MG63 (cell line): ENCODE results near the gene TAS1R2. TPM values are rescaled to one million over a fixed set of nuclear protein-coding genes. Genes with fewer than 3 reads are reported as not detected.
"Not testable (repeated sequence)": the region's sequence is repeated elsewhere in the genome, so short reads cannot be mapped to it uniquely, and the experiment has no call there.

Source experiments
- DNase-seq: peaks from one replicate; pipeline ENCODE4 v3.0.0-alpha.2; 2020
- H3K27me3 ChIP-seq: fragments of 250-450 bp; sonication (Bioruptor Pico); 2 replicates; pipeline ENCODE4 v1.5.1; 2020; ENCODE audit warnings: mild to moderate bottlenecking, moderate library complexity
- H3K36me3 ChIP-seq: fragments of 250-450 bp; sonication (Bioruptor Pico); 2 replicates; pipeline ENCODE4 v1.5.1; 2020; ENCODE audit warnings: mild to moderate bottlenecking, moderate library complexity
- H3K4me3 ChIP-seq: fragments of 250-450 bp; sonication (Bioruptor Pico); 2 replicates; pipeline ENCODE4 v1.5.1; 2020; ENCODE audit warnings: mild to moderate bottlenecking, moderate library complexity
- H3K9me3 ChIP-seq: fragments of 250-450 bp; sonication (Bioruptor Pico); 2 replicates; pipeline ENCODE4 v1.5.1; 2020; ENCODE audit warnings: mild to moderate bottlenecking, moderate library complexity
- total RNA-seq: library from RNA; depleted of rRNA; stranded (reverse); fragments of >200 nt; shearing (Covaris generic); gene quantifications from 2 replicates; pipeline ENCODE4 v1.2.3, GENCODE V29; 2014; ENCODE audit warnings: low replicate concordance; rRNA removed

Gene TAS1R2
- total RNA-seq, result not detected in 2 replicates

DNA sequence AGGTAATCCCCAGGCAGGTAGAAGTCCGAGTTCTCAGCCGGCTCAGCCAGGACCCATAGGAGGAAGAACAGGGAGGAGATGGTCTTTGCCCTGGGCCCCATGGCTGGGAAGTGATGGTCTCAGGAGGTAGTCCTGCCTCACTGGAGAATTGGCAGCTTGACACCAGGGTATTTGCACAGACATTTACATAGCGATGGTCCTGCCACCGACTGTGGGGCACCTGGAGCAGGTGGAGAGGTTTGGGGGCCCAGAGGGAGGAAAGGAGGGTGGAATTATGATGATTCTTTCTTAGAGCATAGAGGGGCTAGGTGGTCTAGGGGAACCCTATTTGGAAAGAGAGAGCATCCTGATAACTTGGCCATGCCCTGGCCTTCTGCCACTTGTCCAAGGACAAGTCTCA, at the start of gene TAS1R2:
Gene TAS1R2, minus strand, starts transcription at position 101 of the 400 bp plus-strand sequence. Its CDS starts 0 bp downstream, at position 101.
- Histone ChIP-seq H3K36me3 (no peaks in the 10 kb centered on the region), H3K27me3 (no peaks in the 10 kb centered on the region)
- no peak for DNase-seq

DNA sequence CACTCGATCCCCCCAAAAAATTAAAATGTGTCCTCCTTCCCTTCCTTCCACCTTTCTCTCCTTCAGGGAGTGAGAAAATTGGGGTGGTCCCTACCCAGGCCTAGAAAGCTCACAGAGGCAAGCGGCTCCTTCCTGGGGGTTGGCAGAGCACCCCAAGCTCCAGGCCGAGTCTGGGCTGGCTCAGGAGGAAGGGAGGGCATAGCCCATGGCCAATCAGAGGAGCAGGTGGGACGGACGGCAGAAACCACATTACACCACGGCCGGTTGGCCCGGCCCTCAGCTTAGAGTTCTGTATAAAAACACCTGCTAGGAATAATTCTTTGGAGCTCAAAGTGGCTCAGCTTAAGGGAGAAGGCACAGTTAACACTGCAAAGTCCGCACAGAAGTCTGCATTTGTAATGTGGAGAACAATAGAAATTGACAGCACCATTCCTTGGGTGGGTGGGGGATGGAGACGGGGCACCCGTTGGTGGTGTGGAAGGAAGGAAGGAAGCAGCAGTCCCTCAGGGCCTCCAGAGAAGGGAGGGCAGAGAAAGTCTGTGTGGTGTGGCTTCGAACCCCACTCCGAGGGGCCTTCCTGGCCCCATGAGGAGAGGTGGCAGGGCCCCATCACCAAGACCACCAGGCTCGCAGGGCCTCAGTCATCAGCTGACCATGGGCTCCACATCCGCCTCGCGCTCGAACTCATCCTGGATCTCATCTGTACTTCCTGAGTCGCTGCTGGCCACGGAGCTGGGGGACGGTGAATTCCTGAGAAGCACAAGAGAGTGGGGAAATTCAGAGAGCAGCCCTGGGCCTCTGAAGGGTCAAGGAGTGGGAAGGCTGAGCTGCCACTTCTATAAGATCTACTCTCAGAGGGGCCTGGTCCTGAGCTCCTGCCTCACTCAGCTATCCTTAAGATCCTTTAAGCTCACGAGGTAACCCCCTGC, 48.7 kb upstream of the TAS1R2 start:
- H3K36me3 ChIP-seq, result no peaks in the 10 kb centered on the region

More for the DNA sequence above, at the start of gene TAS1R2:
- Histone ChIP-seq H3K9me3 (no peaks in the 10 kb centered on the region), H3K4me3 (no peak within 1 kb of the TSS)

DNA sequence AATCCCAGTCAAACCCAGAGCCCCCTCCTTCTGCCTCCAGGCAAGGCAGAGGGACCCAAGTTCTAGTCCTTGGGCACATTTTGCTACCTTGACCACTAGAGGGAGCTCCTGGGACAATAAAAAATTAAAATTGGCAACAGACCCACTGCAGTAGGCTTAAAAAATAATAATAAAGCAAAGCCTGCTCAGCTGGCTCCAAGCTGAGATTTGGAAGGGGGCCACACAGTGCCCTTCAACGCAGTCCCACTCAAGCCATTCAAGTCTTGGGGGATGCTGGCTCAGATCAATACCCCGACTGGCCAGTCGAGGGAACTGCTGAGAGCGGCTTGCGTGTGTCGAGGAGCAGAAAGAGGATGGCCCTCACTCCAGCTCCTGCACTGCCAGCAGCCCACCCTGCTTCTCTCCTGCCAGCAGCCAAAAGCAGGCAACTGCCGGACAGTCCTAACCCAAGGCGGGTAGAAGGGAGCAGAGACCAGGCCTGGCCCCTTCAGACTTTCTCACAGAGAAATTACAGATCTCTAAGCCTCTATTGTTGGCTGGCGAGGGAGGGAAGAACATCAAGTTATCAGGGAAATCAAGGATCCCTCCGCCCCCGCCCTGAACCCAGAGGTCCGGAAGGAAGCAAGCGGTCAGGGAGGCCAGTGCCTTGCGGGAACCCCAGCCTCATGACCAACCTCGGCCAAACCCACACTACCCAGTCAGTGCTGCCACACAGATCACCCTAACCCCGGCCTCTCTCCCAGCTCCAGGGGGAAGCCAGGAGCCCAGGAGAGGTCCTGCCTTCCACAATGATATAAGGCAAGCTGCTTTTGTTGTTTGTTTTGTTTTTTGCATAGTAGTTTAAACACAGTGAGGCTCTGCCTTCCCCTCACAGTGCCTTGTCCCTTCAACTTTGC, 47.8 kb upstream of the TAS1R2 start:
- Histone ChIP-seq H3K4me3 (no peak overlapping the region), H3K9me3 (no peaks in the 10 kb centered on the region), H3K36me3 (no peaks in the 10 kb centered on the region), H3K27me3 (no peaks in the 10 kb centered on the region)
- peak; percentile 16 for DNase-seq

More for the DNA sequence above, 48.7 kb upstream of the TAS1R2 start:
- H3K9me3 ChIP-seq, result no peaks in the 10 kb centered on the region
- H3K4me3 ChIP-seq, result no peak overlapping the region
- no peaks in the 10 kb centered on the region for H3K27me3 ChIP-seq
- DNase-seq, result no peak

DNA sequence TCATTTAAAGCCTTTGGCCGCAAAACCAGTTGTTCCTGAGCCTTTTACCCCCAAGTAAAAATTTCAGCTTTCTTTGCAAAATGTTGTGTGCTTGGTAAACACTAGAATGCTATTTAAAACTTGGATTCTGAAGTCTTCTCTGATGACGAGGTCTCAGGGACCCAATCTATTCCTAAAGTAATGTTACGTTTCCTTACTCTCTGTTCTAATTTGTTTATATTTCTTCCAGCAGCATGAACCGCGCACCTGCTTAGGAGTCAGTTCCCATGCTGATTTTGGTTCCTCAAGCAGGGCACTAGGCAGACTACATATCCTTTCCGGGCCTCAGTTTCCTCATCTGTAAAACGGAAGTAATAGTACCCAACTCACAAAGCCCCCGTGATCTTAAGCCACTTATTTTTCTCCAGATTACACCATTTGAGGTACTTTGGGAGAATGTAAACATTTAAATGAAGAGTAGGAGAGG, 43.9 kb upstream of the TAS1R2 start:
- Histone ChIP-seq H3K9me3 (no peaks in the 10 kb centered on the region), H3K36me3 (no peaks in the 10 kb centered on the region), H3K27me3 (no peaks in the 10 kb centered on the region), H3K4me3 (peak overlapping the region; percentile 56)
- DNase-seq, result no peak

DNA sequence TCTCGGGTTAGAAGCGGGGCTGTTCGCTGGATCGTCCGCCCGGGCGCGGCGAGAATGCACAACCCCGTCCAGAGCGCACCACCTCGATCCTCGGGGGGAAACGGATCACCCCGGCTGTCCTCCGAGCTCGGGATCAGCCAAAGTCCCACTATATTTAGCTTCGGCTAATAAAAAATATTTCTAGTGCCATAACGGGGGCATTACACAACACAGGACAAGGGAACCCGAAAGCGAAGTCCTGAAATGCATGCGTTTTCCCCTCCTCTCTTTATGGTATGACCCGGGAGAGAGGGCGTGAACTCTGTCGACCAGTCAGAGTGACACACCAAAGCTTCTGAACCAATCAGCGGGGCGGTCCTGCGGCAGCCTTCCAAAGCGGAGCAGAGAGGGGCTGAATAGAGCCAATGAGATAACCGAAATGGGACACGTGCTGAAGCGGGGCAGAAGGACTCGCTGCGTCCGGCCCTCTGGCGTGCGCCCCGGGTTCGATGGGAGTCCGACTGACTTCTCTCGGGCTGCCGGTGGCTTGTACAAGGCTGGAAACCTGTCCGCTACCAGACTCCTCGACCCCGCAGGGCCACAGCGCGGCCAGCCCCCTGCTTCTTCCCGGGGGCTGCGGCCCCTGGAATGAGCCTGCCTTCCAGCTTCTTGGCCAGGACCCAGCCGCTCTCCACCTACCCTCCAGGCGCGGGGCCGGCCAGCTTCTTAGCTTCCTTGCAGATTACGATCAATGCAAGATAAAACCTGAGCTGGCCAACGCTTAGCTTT, 43.2 kb upstream of the TAS1R2 start, which contains the start of gene ALDH4A1:
Gene ALDH4A1, minus strand, starts transcription at position 33 of the 768 bp plus-strand sequence. Its CDS starts 32 bp downstream, at position 1.
- Histone ChIP-seq H3K4me3 (peak within 1 kb of the TSS; percentile 56), H3K36me3 (no peaks in the 10 kb centered on the region), H3K27me3 (no peaks in the 10 kb centered on the region), H3K9me3 (no peaks in the 10 kb centered on the region)
- peak; percentile 99 for DNase-seq

DNA sequence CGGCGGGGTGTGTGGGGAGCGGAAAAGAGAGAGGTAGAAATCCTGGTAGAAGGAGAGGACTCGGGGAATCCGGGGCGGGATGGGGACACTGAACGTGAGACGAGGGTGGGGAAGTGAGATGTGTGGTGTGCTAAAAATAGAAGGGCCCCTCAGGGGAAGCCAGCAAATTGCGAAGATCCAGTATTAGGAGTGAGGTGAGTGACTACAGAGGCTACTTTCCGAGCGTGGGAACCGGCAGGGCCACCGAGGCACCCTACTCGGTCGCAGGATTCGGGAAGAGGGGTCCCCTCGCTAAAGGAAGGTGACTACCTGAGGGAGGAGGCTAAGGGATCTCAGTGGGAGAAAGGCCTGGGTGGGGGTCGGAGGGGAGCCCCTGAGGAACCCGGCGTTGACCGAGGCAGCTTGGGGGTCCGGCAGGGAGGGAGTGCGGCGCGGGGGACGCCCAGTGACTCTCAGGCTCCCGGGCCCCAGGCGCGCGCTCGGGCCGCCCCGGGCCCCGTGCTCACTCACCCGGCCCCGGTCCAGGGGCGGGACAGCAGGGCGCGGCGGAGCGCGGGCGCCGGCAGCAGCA, 42.6 kb upstream of the TAS1R2 start:
- no peaks in the 10 kb centered on the region for H3K9me3 ChIP-seq
- no peak for DNase-seq
- H3K4me3 ChIP-seq, result peak overlapping the region; percentile 56
- no peaks in the 10 kb centered on the region for H3K36me3 ChIP-seq
- H3K27me3 ChIP-seq, result no peaks in the 10 kb centered on the region

DNA sequence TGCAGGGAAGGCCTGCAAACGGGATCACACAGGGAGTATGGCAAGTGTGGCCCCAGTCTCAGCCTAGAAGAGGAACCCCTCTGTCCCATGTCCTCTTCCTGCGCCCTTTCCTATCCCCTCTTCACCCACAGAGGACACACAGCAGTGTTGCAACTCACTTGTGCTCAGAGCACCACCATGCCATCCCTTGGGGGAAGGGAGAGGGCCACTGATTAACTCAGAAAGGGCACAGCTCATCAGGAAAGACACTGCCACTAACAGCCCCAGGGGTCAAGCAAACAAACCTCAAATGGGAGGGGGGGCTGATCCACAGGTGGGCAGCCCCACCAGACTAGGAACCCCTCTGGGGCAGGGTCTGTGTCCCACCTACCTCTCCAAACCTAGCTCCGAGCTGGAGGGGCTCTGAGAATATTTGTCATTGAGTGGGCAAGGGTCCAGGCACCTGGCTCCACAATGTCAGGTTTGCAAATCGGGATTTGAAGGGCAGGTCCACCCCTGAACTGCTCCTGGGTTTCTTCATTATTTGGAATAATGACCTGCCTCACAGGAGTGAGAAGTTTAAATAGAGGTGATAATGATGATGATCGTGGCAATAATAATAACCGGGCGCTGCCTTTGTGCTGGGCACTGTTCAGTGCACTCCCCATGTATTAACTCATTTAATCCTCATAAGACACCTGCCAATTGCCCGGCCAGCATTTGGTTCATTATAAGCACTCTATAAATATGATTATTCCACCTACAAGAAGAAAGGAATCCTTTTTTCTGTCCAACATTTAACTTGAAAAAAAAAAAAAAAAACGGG, 41.9 kb upstream of the TAS1R2 start:
- Histone ChIP-seq H3K36me3 (no peaks in the 10 kb centered on the region), H3K4me3 (peak overlapping the region; percentile 56; the same call in 1 of the 2 replicates), H3K27me3 (no peaks in the 10 kb centered on the region), H3K9me3 (no peaks in the 10 kb centered on the region)
- DNase-seq, result no peak

DNA sequence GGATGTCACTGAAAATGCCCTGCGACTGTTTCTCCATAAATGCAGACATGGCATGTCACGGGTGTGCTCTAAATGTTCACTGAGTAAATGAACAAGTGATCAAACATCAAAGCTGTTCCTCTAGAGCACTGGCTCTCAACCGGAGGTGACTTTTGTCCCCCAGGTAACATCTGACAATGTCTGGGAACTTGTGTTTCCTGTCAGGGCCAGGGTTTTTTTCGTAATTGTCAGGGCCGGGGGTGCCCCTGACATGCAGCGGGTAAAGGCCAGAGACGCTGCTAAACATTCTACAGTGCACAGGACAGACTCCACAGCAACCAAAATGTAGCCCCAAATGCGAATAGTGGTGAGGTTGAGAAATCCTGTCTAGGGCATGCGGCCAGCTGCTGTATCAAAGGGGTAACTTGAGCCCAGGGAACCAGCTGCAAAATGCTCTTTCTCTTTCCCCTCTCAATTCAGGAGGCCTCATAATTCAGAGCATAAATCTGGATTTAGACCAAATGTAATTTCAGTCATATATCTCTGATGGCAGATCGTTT, 40.9 kb upstream of the TAS1R2 start:
- H3K27me3 ChIP-seq, result no peaks in the 10 kb centered on the region
- H3K36me3 ChIP-seq, result no peaks in the 10 kb centered on the region
- no peak for DNase-seq
- no peaks in the 10 kb centered on the region for H3K9me3 ChIP-seq
- H3K4me3 ChIP-seq, result no peak overlapping the region

DNA sequence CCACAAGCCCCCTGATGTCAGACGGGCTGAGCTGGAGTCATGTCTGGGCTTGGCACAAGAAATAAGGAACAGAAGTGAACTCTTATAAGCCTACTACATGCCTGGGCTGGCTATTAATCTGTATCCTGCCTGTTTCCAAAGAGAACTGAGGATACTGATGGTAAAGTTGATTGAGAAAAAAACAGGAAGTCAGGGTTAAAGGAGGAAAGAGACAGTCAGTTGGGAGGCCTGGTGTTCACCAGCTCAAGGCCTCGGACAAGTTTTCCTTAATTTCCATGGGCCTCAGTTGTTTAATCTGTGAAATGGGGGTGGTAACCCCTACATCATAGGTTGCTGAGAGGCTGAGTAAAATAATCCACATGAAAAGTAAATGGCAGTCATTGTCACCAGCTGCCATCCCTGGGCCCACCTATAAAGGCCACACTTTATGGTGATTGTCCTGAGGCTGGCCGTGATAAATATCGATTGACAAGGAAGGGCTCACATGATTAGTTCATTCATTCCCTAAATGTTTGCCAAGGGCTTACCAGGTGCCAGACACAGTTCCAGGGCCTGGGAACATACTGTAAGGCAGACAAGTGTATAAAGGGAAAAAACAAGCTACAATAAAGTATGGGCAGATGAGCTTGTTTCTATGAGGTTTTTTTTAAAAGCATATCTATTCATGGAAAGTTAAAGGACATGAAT, 40.0 kb upstream of the TAS1R2 start:
- Histone ChIP-seq H3K27me3 (no peaks in the 10 kb centered on the region), H3K9me3 (no peaks in the 10 kb centered on the region), H3K4me3 (no peak overlapping the region), H3K36me3 (no peaks in the 10 kb centered on the region)
- no peak for DNase-seq

DNA sequence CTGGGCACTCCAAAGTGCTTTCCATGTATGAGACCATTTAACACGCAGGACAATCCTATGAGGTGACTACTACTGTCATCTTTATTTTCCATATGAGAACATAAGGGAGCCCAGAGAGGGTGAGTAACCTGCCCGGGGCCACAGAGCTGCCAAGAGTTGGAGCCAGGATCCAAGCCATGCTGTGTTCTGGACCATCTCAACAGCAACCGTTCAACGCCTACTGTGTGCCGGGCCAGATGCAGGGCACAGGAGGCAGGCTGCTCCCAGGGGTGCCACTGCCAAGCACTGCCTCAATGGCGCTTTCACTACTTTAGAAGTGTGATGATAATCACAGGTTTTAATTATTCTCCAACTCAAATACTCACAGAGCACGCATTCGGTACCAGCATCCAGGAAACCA, 39.1 kb upstream of the TAS1R2 start:
- Histone ChIP-seq H3K27me3 (no peaks in the 10 kb centered on the region), H3K36me3 (no peaks in the 10 kb centered on the region), H3K4me3 (no peak overlapping the region), H3K9me3 (no peaks in the 10 kb centered on the region)
- DNase-seq, result no peak

DNA sequence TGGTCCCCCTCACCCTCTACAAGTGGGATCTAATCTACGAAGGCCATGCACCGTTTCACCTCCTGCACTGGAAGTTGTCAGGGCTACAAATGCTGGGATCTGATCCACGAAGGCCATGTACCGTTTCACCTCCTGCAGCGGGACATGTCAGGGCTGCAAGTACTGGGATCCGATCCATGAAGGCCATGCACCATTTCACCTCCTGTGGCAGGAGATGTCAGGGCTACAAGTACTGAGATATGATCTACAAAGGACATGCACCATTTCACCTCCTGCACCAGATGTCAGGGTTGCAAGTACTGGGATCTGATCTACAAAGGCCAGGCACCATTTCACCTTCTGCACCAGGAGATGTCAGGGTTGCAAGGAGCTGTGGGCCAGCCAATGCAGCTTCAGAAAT, 35.9 kb upstream of the TAS1R2 start:
- H3K9me3 ChIP-seq, result no peaks in the 10 kb centered on the region
- H3K4me3 ChIP-seq, result no peak overlapping the region
- DNase-seq, result no peak

DNA sequence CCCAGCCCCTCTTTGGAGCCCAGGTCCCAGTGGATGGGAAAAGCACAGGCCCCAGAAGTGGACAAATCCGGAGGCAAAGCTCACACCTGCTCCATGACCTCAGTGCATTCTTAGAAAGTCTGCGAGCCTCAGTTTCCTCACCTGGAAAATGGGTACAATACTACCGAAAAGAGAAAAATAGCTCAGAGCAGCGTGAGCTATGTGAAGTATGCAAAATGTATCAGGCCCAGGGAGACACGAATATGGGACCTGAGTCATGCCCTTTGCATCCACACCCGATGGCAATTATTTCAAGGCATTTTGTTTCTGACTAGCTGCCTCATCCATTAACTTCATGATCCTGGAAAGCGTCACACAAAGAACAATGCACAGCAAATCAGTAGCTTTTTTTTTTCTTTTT, 33.7 kb upstream of the TAS1R2 start:
- Histone ChIP-seq H3K9me3 (no peaks in the 10 kb centered on the region), H3K27me3 (no peaks in the 10 kb centered on the region), H3K36me3 (no peaks in the 10 kb centered on the region), H3K4me3 (no peak overlapping the region)
- DNase-seq, result no peak

More for the DNA sequence above, 35.9 kb upstream of the TAS1R2 start:
- no peaks in the 10 kb centered on the region for H3K36me3 ChIP-seq
- H3K27me3 ChIP-seq, result no peaks in the 10 kb centered on the region

DNA sequence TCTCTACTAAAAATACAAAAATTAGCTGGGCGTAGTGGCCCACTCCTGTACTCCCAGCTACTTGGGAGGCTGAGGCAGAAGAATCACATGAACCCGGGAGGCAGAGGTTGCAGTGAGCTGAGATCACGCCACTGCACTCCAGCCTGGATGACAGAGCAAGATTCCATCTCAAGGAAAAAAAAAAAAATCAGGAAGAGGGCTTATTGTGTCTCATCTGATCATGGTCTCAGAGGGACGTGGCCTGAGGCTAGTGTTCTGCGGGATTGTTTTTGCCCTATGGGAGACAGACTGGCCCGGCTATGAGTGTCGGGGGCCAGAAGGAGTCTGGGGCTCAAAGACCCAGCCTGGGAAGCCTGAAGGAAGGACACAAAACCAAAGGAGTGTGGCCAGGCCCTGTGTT, 32.4 kb upstream of the TAS1R2 start:
- DNase-seq, H3K27me3 ChIP-seq, H3K4me3 ChIP-seq, H3K9me3 ChIP-seq, H3K36me3 ChIP-seq: not testable (repeated sequence)

DNA sequence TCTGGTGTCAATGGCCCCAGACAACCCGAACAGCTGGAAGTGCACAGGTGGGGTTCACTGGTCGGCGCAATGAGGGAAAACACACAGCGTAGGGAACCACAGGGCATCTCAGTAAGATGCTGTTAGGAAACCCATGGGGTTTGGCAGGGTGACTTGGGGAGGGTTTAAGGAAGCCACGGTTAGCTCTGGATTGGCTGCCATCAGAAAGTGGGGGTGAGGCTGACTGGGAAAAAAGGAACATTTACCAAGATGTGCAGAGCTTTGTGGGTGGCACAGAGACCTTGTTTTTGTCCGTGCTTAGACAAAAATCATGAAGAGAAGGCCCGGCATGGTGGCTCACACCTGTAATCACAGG, 31.9 kb upstream of the TAS1R2 start:
- Histone ChIP-seq H3K9me3 (no peaks in the 10 kb centered on the region), H3K27me3 (no peaks in the 10 kb centered on the region), H3K4me3 (no peak overlapping the region), H3K36me3 (no peaks in the 10 kb centered on the region)
- DNase-seq, result no peak
